Endothelial cell of umbilical vein (primary cell): ENCODE data around the gene MPC1L.

ENCODE experiments used
- EZH2 ChIP-seq: IDR thresholded peaks from 2 replicates; pipeline ENCODE4 v1.6.1; 2012; ENCODE audit warnings: borderline replicate concordance, low read depth, mild to moderate bottlenecking, moderate library complexity, low read length, inconsistent platforms; ENCODE audit not compliant: severe bottlenecking
- MAX ChIP-seq: IDR thresholded peaks from 2 replicates; pipeline ENCODE4 v1.6.1; 2011; ENCODE audit not compliant: insufficient read depth, insufficient read length
- POLR2AphosphoS5 ChIP-seq: IDR thresholded peaks from 2 replicates; pipeline ENCODE4 v1.6.1; 2012; ENCODE audit warnings: low read depth, mild to moderate bottlenecking, control low read depth, low read length, moderate library complexity; ENCODE audit not compliant: insufficient read depth
- TF ChIP-seq, protein P1 (sequence below), 2 donors: IDR thresholded peaks; 1 replicate in 1 of 2; 2 replicates in 1 of 2; pipeline ENCODE4 v1.5.1; 2011; ENCODE audit warnings: low read length in 2 of 2, mild to moderate bottlenecking in 2 of 2, moderate library complexity in 2 of 2, control low read depth in 1 of 2, inconsistent platforms in 1 of 2, low read depth in 1 of 2; ENCODE audit not compliant: insufficient read depth in 1 of 2; ENCODE audit errors: extremely low read depth in 1 of 2

DNA sequence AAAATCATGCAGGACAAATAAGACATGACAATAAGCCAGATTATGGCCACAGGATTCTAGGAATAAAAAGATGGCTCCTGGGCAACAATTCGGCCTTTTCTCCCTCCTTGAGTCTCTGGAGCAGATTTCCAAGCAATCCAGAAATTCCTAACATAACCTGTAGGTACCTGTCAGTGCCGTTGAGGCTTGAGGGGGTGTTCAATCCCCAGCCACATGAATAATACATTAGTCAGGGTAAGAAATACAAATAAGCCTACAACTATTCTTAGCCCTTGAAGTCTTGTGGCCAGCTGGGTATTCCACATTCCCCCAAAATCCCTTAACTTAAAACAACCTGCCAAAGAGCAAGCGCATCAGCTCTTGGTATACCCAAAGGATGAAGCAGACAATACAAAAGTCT is 14.5 kb downstream of the MPC1L start:
- TF ChIP-seq, protein P1, sequence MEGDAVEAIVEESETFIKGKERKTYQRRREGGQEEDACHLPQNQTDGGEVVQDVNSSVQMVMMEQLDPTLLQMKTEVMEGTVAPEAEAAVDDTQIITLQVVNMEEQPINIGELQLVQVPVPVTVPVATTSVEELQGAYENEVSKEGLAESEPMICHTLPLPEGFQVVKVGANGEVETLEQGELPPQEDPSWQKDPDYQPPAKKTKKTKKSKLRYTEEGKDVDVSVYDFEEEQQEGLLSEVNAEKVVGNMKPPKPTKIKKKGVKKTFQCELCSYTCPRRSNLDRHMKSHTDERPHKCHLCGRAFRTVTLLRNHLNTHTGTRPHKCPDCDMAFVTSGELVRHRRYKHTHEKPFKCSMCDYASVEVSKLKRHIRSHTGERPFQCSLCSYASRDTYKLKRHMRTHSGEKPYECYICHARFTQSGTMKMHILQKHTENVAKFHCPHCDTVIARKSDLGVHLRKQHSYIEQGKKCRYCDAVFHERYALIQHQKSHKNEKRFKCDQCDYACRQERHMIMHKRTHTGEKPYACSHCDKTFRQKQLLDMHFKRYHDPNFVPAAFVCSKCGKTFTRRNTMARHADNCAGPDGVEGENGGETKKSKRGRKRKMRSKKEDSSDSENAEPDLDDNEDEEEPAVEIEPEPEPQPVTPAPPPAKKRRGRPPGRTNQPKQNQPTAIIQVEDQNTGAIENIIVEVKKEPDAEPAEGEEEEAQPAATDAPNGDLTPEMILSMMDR (IDR thresholded peaks at IDR 0.05; ENCODE audit: extremely low read depth in 1 of 2, insufficient read depth in 1 of 2, low read depth in 1 of 2, low read length in 2 of 2): no peak
- no peak for TF ChIP-seq MAX
- TF ChIP-seq POLR2AphosphoS5: no peak
- no peak for TF ChIP-seq EZH2
